ENCODE measurements around the gene MYO5C.

- TF ChIP-seq SMAD1 (IDR thresholded peaks at IDR 0.05; ENCODE audit: low read depth, partially characterized antibody) (no peak), CTCF (IDR thresholded peaks at IDR 0.05 in 2 of 3, conservative IDR thresholded peaks at IDR 0.05 in 1 of 3; ENCODE audit: control insufficient read depth in 2 of 3, extremely low read depth in 1 of 3, insufficient read depth in 1 of 3, low read depth in 3 of 3, low read length in 3 of 3) (no peak)
Observed at GRCh38 chr15:52263563-52264282, 31.9 kb downstream of the MYO5C start.

Measured in GM12878 (cell line).